H1 (cell line): ENCODE results near the gene ZNF337. TPM values are rescaled to one million over a fixed set of nuclear protein-coding genes. Genes with fewer than 3 reads are reported as not detected.

Experiments used
- CTCF ChIA-PET: fragments of 300-600 bp; sonication (Branson Sonifier 250); formaldehyde crosslinking; loops from one replicate; lab custom pipeline; 2021; ENCODE audit not compliant: partially characterized antibody; lab: Charles Lee
- POLR2A ChIA-PET: fragments of 300-600 bp; sonication (Branson Sonifier 250); formaldehyde crosslinking; loops from one replicate; lab custom pipeline; 2021; ENCODE audit warnings: inconsistent platforms; ENCODE audit not compliant: partially characterized antibody; lab: Charles Lee
- DNase-seq, 2 experiments: peaks; one replicate each; pipeline versions ENCODE4 v3.0.0 to v3.0.0-alpha.2; 2010 to 2022; ENCODE audit warnings: low spot score in 2 of 2, low read depth in 1 of 2, mixed read lengths in 1 of 2
- FAIRE-seq: peaks from 2 replicates; lab custom pipeline; 2011; peaks lifted over from hg19 to GRCh38; lab: Jason Lieb, UNC
- H2AFZ ChIP-seq: 2 replicates; pipeline ENCODE4 v1.8.1; 2012; ENCODE audit warnings: low read length, inconsistent platforms
- H2AK5ac ChIP-seq: 2 replicates; pipeline ENCODE4 v1.6.1; 2013; ENCODE audit warnings: low read depth, low read length
- H2BK120ac ChIP-seq: replicated peaks from 2 replicates; pipeline ENCODE3; 2013; ENCODE audit warnings: low read depth, low read length, inconsistent platforms
- H2BK12ac ChIP-seq: 2 replicates; pipeline ENCODE4 v1.6.1; 2013; ENCODE audit warnings: low read depth, low read length
- H2BK15ac ChIP-seq: 2 replicates; pipeline ENCODE4 v1.6.1; 2013; ENCODE audit warnings: low read length
- H2BK20ac ChIP-seq: 2 replicates; pipeline ENCODE4 v1.6.1; 2013; ENCODE audit warnings: low read length
- H2BK5ac ChIP-seq: 2 replicates; pipeline ENCODE4 v1.6.1; 2013; ENCODE audit warnings: low read depth, low read length
- H3K14ac ChIP-seq: 2 replicates; pipeline ENCODE4 v1.6.1; 2013; ENCODE audit warnings: inconsistent platforms; ENCODE audit not compliant: insufficient read length
- H3K18ac ChIP-seq: 2 replicates; pipeline ENCODE4 v1.6.1; 2013; ENCODE audit warnings: low read length; ENCODE audit errors: extremely low read depth
- H3K23ac ChIP-seq: 2 replicates; pipeline ENCODE4 v1.6.1; 2013; ENCODE audit warnings: inconsistent platforms; ENCODE audit not compliant: insufficient read length
- H3K23me2 ChIP-seq: 2 replicates; pipeline ENCODE4 v1.6.1; 2013; ENCODE audit warnings: low read depth, low read length
- H3K27ac ChIP-seq: 2 replicates; pipeline ENCODE4 v1.6.1; 2011; ENCODE audit warnings: low read depth, low read length, inconsistent platforms
- H3K27me3 ChIP-seq, 4 experiments: replicated peaks in 1 of 4; 1 replicate in 1 of 4; 2 replicates in 3 of 4; pipeline versions ENCODE4 v1.6.1 to v1.8.1; 2011 to 2013; ENCODE audit warnings: low read length in 3 of 4, mild to moderate bottlenecking in 3 of 4, inconsistent platforms in 2 of 4, mixed read lengths in 2 of 4, moderate library complexity in 1 of 4; ENCODE audit not compliant: control insufficient read depth in 3 of 4, insufficient read depth in 3 of 4; ENCODE audit errors: extremely low read depth in 1 of 4
- H3K36me3 ChIP-seq, 4 experiments: 2 replicates each; pipeline versions ENCODE4 v1.6.1 to v1.8.1; 2011 to 2013; ENCODE audit warnings: mild to moderate bottlenecking in 4 of 4, low read length in 3 of 4, moderate library complexity in 2 of 4, control low read depth in 1 of 4, inconsistent platforms in 1 of 4; ENCODE audit not compliant: insufficient read depth in 4 of 4, control insufficient read depth in 2 of 4
- H3K4ac ChIP-seq: replicated peaks from 2 replicates; pipeline ENCODE3; 2013; ENCODE audit warnings: low read length, low read depth, mixed read lengths, inconsistent platforms; ENCODE audit not compliant: insufficient read length
- H3K4me1 ChIP-seq, 4 experiments: replicated peaks in 1 of 4; 1 replicate in 1 of 4; 2 replicates in 3 of 4; pipeline versions ENCODE4 v1.6.1 to v1.8.1; 2011 to 2013; ENCODE audit warnings: low read length in 3 of 4, inconsistent platforms in 2 of 4, mixed read lengths in 1 of 4; ENCODE audit not compliant: insufficient read depth in 4 of 4, control insufficient read depth in 3 of 4
- H3K4me2 ChIP-seq, 2 experiments: 2 replicates each; pipeline versions ENCODE4 v1.6.1 to v1.8.1; 2011 to 2013; ENCODE audit warnings: low read depth in 2 of 2, low read length in 2 of 2, control low read depth in 1 of 2, inconsistent platforms in 1 of 2, mild to moderate bottlenecking in 1 of 2; ENCODE audit not compliant: insufficient read depth in 1 of 2
- H3K4me3 ChIP-seq, 4 experiments: fragments of 200-600, 300-600 bp in 1 of 4; sonication (generic), shearing (Covaris generic), sonication (Bioruptor Twin) in 1 of 4; 2 replicates each; pipeline versions ENCODE4 v1.5.1 to v1.8.1; 2011 to 2016; ENCODE audit warnings: low read length in 4 of 4, low read depth in 3 of 4, control low read depth in 2 of 4, inconsistent platforms in 2 of 4, mild to moderate bottlenecking in 2 of 4, mixed read lengths in 1 of 4, moderate library complexity in 1 of 4; ENCODE audit not compliant: insufficient read depth in 2 of 4; ENCODE audit errors: extremely low read depth in 1 of 4
- H3K56ac ChIP-seq: replicated peaks from 2 replicates; pipeline ENCODE3; 2013; ENCODE audit warnings: low read depth, mild to moderate bottlenecking, mixed read lengths, low read length, inconsistent platforms; ENCODE audit not compliant: insufficient read length
- H3K79me1 ChIP-seq: 2 replicates; pipeline ENCODE4 v1.6.1; 2013; ENCODE audit warnings: low read depth, low read length, control low read depth
- H3K79me2 ChIP-seq, 2 experiments: 2 replicates each; pipeline versions ENCODE4 v1.6.1 to v1.8.1; 2012 to 2013; ENCODE audit warnings: low read length in 2 of 2, mild to moderate bottlenecking in 2 of 2, inconsistent platforms in 1 of 2; ENCODE audit not compliant: insufficient read depth in 2 of 2, control insufficient read depth in 1 of 2
- H3K9ac ChIP-seq, 4 experiments: replicated peaks in 1 of 4; 1 replicate in 1 of 4; 2 replicates in 3 of 4; pipeline versions ENCODE4 v1.6.1 to v1.8.1; 2011 to 2013; ENCODE audit warnings: low read depth in 3 of 4, low read length in 3 of 4, control low read depth in 2 of 4, mild to moderate bottlenecking in 2 of 4, moderate library complexity in 2 of 4, inconsistent platforms in 1 of 4; ENCODE audit errors: extremely low read depth in 1 of 4
- H3K9me3 ChIP-seq, 2 experiments: 2 replicates each; pipeline versions ENCODE4 v1.6.1 to v1.8.1; 2012 to 2013; ENCODE audit warnings: mild to moderate bottlenecking in 2 of 2, moderate library complexity in 2 of 2, control low read depth in 1 of 2, inconsistent platforms in 1 of 2, low read depth in 1 of 2, low read length in 1 of 2, mixed read lengths in 1 of 2; ENCODE audit not compliant: insufficient read depth in 2 of 2
- H4K20me1 ChIP-seq, 2 experiments: replicated peaks in 1 of 2; 2 replicates each; pipeline versions ENCODE3 to v1.8.1; 2011 to 2013; ENCODE audit warnings: inconsistent platforms in 2 of 2, low read length in 2 of 2, mild to moderate bottlenecking in 1 of 2; ENCODE audit not compliant: insufficient read depth in 2 of 2, control insufficient read depth in 1 of 2
- H4K5ac ChIP-seq: 2 replicates; pipeline ENCODE4 v1.6.1; 2013; ENCODE audit warnings: low read length, low read depth, mixed read lengths, inconsistent platforms; ENCODE audit not compliant: insufficient read length
- H4K8ac ChIP-seq: 2 replicates; pipeline ENCODE4 v1.8.0; 2013; ENCODE audit warnings: mild to moderate bottlenecking, moderate library complexity, low read length, inconsistent platforms; ENCODE audit not compliant: insufficient read depth; ENCODE audit errors: extremely low read depth
- H4K91ac ChIP-seq: replicated peaks from 2 replicates; pipeline ENCODE3; 2013; ENCODE audit warnings: low read length, mixed read lengths, inconsistent platforms; ENCODE audit not compliant: insufficient read length
- ASH2L ChIP-seq: fragments of 200-600, 300-600 bp; sonication (generic); IDR thresholded peaks from one replicate; pipeline ENCODE4 v1.7.1; 2017; ENCODE audit warnings: low read length
- BACH1 ChIP-seq: IDR thresholded peaks from 2 replicates; pipeline ENCODE4 v1.6.1; 2012; ENCODE audit warnings: low read length, improper control_type of control experiment
- EGR1 ChIP-seq: IDR thresholded peaks from 2 replicates; pipeline ENCODE4 v1.6.1; 2011; ENCODE audit warnings: low read depth, low read length, borderline replicate concordance
- JUND ChIP-seq: IDR thresholded peaks from 2 replicates; pipeline ENCODE4 v1.6.1; 2011; ENCODE audit warnings: mild to moderate bottlenecking, improper control_type of control experiment, low read length
- MAFK ChIP-seq: IDR thresholded peaks from 2 replicates; pipeline ENCODE4 v1.6.1; 2012; ENCODE audit warnings: low read depth, mild to moderate bottlenecking, improper control_type of control experiment, low read length
- SIN3A ChIP-seq, 2 experiments: IDR thresholded peaks in 1 of 2; conservative IDR thresholded peaks in 1 of 2; 2 replicates each; pipeline ENCODE4 v1.6.1; 2011 to 2012; ENCODE audit warnings: low read length in 2 of 2, improper control_type of control experiment in 1 of 2, low read depth in 1 of 2, mild to moderate bottlenecking in 1 of 2
- ZNF274 ChIP-seq: IDR thresholded peaks from 2 replicates; pipeline ENCODE4 v1.7.0; 2012; ENCODE audit warnings: low read length, borderline replicate concordance; ENCODE audit errors: extremely low read depth
- WGBS, 2 experiments: shearing (Covaris generic) in 1 of 2; methylation state at CpG; one replicate each; pipeline versions ENCODE4 v1.1.6 to v1.1.7; 2013 to 2015; ENCODE audit warnings: low lambda C conversion rate in 2 of 2, mixed read lengths in 2 of 2, inconsistent platforms in 1 of 2, low coverage in 1 of 2, missing lambda C conversion rate in 1 of 2; ENCODE audit not compliant: insufficient replicate concordance in 2 of 2, insufficient coverage in 1 of 2, insufficient read length in 1 of 2; ENCODE audit errors: extremely low coverage in 1 of 2, missing lambda C conversion rate in 1 of 2; 5-methylcytosine and 5-hydroxymethylcytosine counted together
- polyA plus RNA-seq, 7 experiments: library from polyadenylated mRNA; depleted of rRNA in 3 of 7; stranded (reverse) in 5 of 7; unstranded in 2 of 7; fragments of >200 nt in 5 of 7; fragments of 200-250 nt in 2 of 7; gene quantifications; 1 replicate in 5 of 7; 2 replicates in 1 of 7; 4 replicates in 1 of 7; pipeline versions ENCODE4 v1.2.1 to v1.2.3, GENCODE V29; 2011 to 2013; ENCODE audit warnings: missing spikeins in 2 of 7, mixed read lengths in 2 of 7
- total RNA-seq: library from RNA; stranded (reverse); fragmentation: NEBNext Ultra II Directional; extraction: Animal tissue kit (Norgen Biotek cat#: 25700); gene quantifications from 2 replicates; pipeline ENCODE4 v1.2.1, GENCODE V29; 2021
- TF ChIP-seq, protein P1 (sequence below): IDR thresholded peaks from 2 replicates; pipeline ENCODE4 v1.6.1; 2011; ENCODE audit warnings: low read length, improper control_type of control experiment

The ZNF337 gene
- total and polyA plus RNA-seq, 2 of the 8 experiments (the other 6 are each of a cell fraction or from before 2014, with no cell fraction given) = 2.8 to 6.6 TPM

DNA sequence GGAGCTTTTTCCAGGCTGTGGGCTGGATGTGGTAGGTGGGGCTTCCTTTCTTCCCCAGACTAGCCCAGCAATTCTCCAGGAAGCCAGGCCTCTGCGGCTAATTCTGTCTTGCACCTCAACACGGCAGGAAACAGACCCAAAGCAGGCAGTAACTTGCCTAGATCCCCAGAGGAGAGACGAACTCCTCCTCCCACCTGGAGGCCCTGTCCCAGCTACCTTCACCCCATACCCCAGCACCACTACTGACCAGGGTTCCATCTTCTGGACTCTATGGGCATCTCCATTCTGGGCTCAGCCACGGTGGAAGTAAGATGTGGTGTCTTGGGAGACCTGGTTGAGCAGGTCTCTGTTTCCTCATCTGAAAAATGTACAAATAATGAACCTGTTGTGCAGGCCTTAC is 48.4 kb upstream of the ZNF337 start:
- no peak overlapping the region for H3K4me3 ChIP-seq
- no peaks in the 10 kb centered on the region for H3K79me2 ChIP-seq
- H3K4me2 ChIP-seq = no peak overlapping the region
- no peak overlapping the region for H3K23ac ChIP-seq
- no peak overlapping the region for H4K91ac ChIP-seq
- peaks cover 11 to 39% of the 10 kb centered on the region in 2 experiments; a peak in 3 of 4 replicates for H3K9me3 ChIP-seq
- no peaks in the 10 kb centered on the region for H3K4me1 ChIP-seq
- no peaks in the 10 kb centered on the region for H4K20me1 ChIP-seq
- no peak overlapping the region for H2BK20ac ChIP-seq
- H2BK12ac ChIP-seq = no peak overlapping the region
- no peak overlapping the region for H2AFZ ChIP-seq
- ChIA-PET CTCF (no interaction called here), POLR2A (no interaction called here)
- no peak for TF ChIP-seq MAFK
- TF ChIP-seq, protein P1, sequence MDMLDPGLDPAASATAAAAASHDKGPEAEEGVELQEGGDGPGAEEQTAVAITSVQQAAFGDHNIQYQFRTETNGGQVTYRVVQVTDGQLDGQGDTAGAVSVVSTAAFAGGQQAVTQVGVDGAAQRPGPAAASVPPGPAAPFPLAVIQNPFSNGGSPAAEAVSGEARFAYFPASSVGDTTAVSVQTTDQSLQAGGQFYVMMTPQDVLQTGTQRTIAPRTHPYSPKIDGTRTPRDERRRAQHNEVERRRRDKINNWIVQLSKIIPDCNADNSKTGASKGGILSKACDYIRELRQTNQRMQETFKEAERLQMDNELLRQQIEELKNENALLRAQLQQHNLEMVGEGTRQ = no peak
- TF ChIP-seq SIN3A (conservative IDR thresholded peaks at IDR 0.05 in 1 of 2, IDR thresholded peaks at IDR 0.05 in 1 of 2; ENCODE audit: low read depth in 1 of 2, low read length in 2 of 2) = no peak
- no peak for TF ChIP-seq EGR1
- TF ChIP-seq ASH2L = no peak
- no peak for TF ChIP-seq JUND
- no peak for TF ChIP-seq ZNF274
- no peak for TF ChIP-seq BACH1
- no peaks in the 10 kb centered on the region for H3K23me2 ChIP-seq
- no peak overlapping the region for H2AK5ac ChIP-seq
- no peak overlapping the region for H2BK120ac ChIP-seq
- no peak overlapping the region for H2BK15ac ChIP-seq
- WGBS, 2 experiments = 72% methylated on average over 4 of the region's 4 CpGs; no CpG with 5 or more reads in 1 of the 2 experiments
- no peak overlapping the region for H3K56ac ChIP-seq
- no peak overlapping the region for H4K8ac ChIP-seq
- H3K9ac ChIP-seq = no peak overlapping the region
- no peak overlapping the region for H3K4ac ChIP-seq
- DNase-seq = no peak
- H2BK5ac ChIP-seq = no peak overlapping the region
- no peaks in the 10 kb centered on the region for H3K36me3 ChIP-seq
- H3K79me1 ChIP-seq = no peaks in the 10 kb centered on the region
- H4K5ac ChIP-seq = no peak overlapping the region
- FAIRE-seq = no peak
- no peak overlapping the region for H3K18ac ChIP-seq
- no peak overlapping the region for H3K27ac ChIP-seq
- H3K14ac ChIP-seq = no peak overlapping the region
- H3K27me3 ChIP-seq = no peaks in the 10 kb centered on the region
